ENCODE measurements around the gene IFIT5.

- TF ChIP-seq CTCF (IDR thresholded peaks at IDR 0.05) (no peak), POLR2AphosphoS5 (IDR thresholded peaks at IDR 0.05) (no peak), POLR2A (IDR thresholded peaks at IDR 0.05) (no peak)
Observed at GRCh38 chr10:89367529-89367928, 46.8 kb upstream of the IFIT5 start.

Measured in upper lobe of left lung (tissue), 4 donors.